GM12878 (cell line): ENCODE results near the gene MYO1D. TPM values are rescaled to one million over a fixed set of nuclear protein-coding genes. Genes with fewer than 3 reads are reported as not detected.
A peak's percentile ranks its signal among the peaks of the same experiment; 100 is the strongest.

Experiments used
- BACH1 ChIP-seq: fragments of 450-650 bp; IDR thresholded peaks from 2 replicates; pipeline ENCODE4 v1.6.1; 2017; ENCODE audit warnings: mild to moderate bottlenecking, borderline replicate concordance
- CBFB ChIP-seq: IDR thresholded peaks from 2 replicates; pipeline ENCODE4 v1.6.1; 2016; ENCODE audit warnings: antibody characterized with exemption, low read depth
- CBX3 ChIP-seq: fragments of 200-600 bp; sonication (generic); IDR thresholded peaks from 2 replicates; pipeline ENCODE4 v1.6.1; 2016; ENCODE audit warnings: low read depth, borderline replicate concordance
- CHD2 ChIP-seq: IDR thresholded peaks from 2 replicates; pipeline ENCODE4 v1.6.1; 2011; ENCODE audit warnings: low read depth, low read length, improper control_type of control experiment, borderline replicate concordance
- EED ChIP-seq: sonication (generic); IDR thresholded peaks from 2 replicates; pipeline ENCODE4 v1.6.1; 2016; ENCODE audit warnings: antibody characterized with exemption, low read depth
- EGR1 ChIP-seq, 2 experiments: IDR thresholded peaks; 1 replicate in 1 of 2; 2 replicates in 1 of 2; pipeline ENCODE4 v1.6.1; 2011 to 2012; ENCODE audit warnings: low read depth in 2 of 2, low read length in 2 of 2, borderline replicate concordance in 1 of 2, mild to moderate bottlenecking in 1 of 2, moderate library complexity in 1 of 2
- ETV6 ChIP-seq, 2 experiments: fragments of 450-650 bp in 1 of 2; IDR thresholded peaks in 1 of 2; conservative IDR thresholded peaks in 1 of 2; 2 replicates each; pipeline ENCODE4 v1.6.1; 2014; ENCODE audit warnings: antibody characterized with exemption in 1 of 2, borderline replicate concordance in 1 of 2, low read depth in 1 of 2, mild to moderate bottlenecking in 1 of 2, moderate library complexity in 1 of 2
- EZH2 ChIP-seq: IDR thresholded peaks from 2 replicates; pipeline ENCODE4 v1.6.1; 2012; ENCODE audit warnings: low read depth, mild to moderate bottlenecking, control low read depth, inconsistent platforms, low read length, borderline replicate concordance; ENCODE audit not compliant: control insufficient read depth
- FOXK2 ChIP-seq: fragments of 450-650 bp; IDR thresholded peaks from 2 replicates; pipeline ENCODE4 v1.6.1; 2017; ENCODE audit warnings: mild to moderate bottlenecking, moderate library complexity
- FOXM1 ChIP-seq: IDR thresholded peaks from 2 replicates; pipeline ENCODE4 v1.6.1; 2012; ENCODE audit warnings: low read depth, mild to moderate bottlenecking, inconsistent platforms, low read length, moderate library complexity
- HDAC6 ChIP-seq: fragments of 200-600 bp; sonication (generic); IDR thresholded peaks from one replicate; pipeline ENCODE4 v1.8.0; 2017; ENCODE audit warnings: antibody characterized with exemption; ENCODE audit not compliant: unreplicated experiment
- IKZF1 ChIP-seq: fragments of 450-650 bp; conservative IDR thresholded peaks from 2 replicates; pipeline ENCODE4 v1.6.1; 2017; ENCODE audit warnings: antibody characterized with exemption, mild to moderate bottlenecking
- MEF2B ChIP-seq: fragments of 450-650 bp; IDR thresholded peaks from 2 replicates; pipeline ENCODE4 v1.6.1; 2018; ENCODE audit warnings: mild to moderate bottlenecking, moderate library complexity; ENCODE audit not compliant: partially characterized antibody, poor library complexity, severe bottlenecking
- NFXL1 ChIP-seq: fragments of 450-650 bp; IDR thresholded peaks from 2 replicates; pipeline ENCODE4 v1.6.1; 2017; ENCODE audit warnings: antibody characterized with exemption, mild to moderate bottlenecking, borderline replicate concordance
- NFYB ChIP-seq: IDR thresholded peaks from 2 replicates; pipeline ENCODE4 v1.6.1; 2011; ENCODE audit warnings: low read depth, mild to moderate bottlenecking, low read length, improper control_type of control experiment, moderate library complexity; ENCODE audit not compliant: insufficient read depth
- RAD51 ChIP-seq: fragments of 450-650 bp; IDR thresholded peaks from 2 replicates; pipeline ENCODE4 v1.6.1; 2016; ENCODE audit warnings: moderate library complexity, mild to moderate bottlenecking, inconsistent platforms
- RELA ChIP-seq: fragments of 450-650 bp; IDR thresholded peaks from 2 replicates; pipeline ENCODE4 v1.8.0; 2014; ENCODE audit warnings: borderline replicate concordance; ENCODE audit not compliant: partially characterized antibody
- SMAD5 ChIP-seq: IDR thresholded peaks from 2 replicates; pipeline ENCODE4 v1.6.1; 2016; ENCODE audit warnings: antibody characterized with exemption, low read depth
- TCF3 ChIP-seq: IDR thresholded peaks from 2 replicates; pipeline ENCODE4 v1.6.1; 2012; ENCODE audit warnings: low read depth, mild to moderate bottlenecking, low read length, borderline replicate concordance; ENCODE audit not compliant: insufficient read depth
- ZNF24 ChIP-seq: fragments of 450-650 bp; IDR thresholded peaks from 2 replicates; pipeline ENCODE4 v1.6.1; 2017; ENCODE audit warnings: antibody characterized with exemption, mild to moderate bottlenecking
- polyA plus RNA-seq, 11 experiments: library from polyadenylated mRNA; depleted of rRNA in 4 of 11; unstranded in 6 of 11; stranded (reverse) in 5 of 11; fragments of >200 nt; fragmentation: Nextera tagmentation in 4 of 11; fragmentation: Illumina TruSeq in 1 of 11; extraction: Ambion mirVana in 4 of 11; extraction: Trizol in 1 of 11; gene quantifications; 1 replicate in 1 of 11; 2 replicates in 10 of 11; pipeline versions ENCODE4 v1.2.1 to v1.2.3, GENCODE V29; 2011 to 2016; ENCODE audit warnings: inconsistent platforms in 2 of 11, missing spikeins in 2 of 11, low read depth in 1 of 11
- total RNA-seq, 4 experiments: library from RNA; depleted of rRNA in 3 of 4; stranded (reverse); fragments of >200 nt in 3 of 4; fragmentation: Illumina TruSeq in 1 of 4; extraction: Trizol in 1 of 4; gene quantifications; 2 replicates each; pipeline versions ENCODE4 v1.2.1 to v1.2.3, GENCODE V29; 2013 to 2021
- TF ChIP-seq, protein P1 (sequence below): IDR thresholded peaks from 2 replicates; pipeline ENCODE4 v1.6.1; 2012; ENCODE audit warnings: mild to moderate bottlenecking, low read depth, low read length
- TF ChIP-seq, protein P2 (sequence below): IDR thresholded peaks from 2 replicates; pipeline ENCODE4 v1.6.1; 2011; ENCODE audit warnings: borderline replicate concordance, low read depth, mild to moderate bottlenecking, moderate library complexity, low read length; ENCODE audit not compliant: insufficient read depth, poor library complexity, severe bottlenecking
- TF ChIP-seq, protein P3 (sequence below): IDR thresholded peaks from 2 replicates; pipeline ENCODE4 v1.6.1; 2012; ENCODE audit warnings: low read depth, low read length, improper control_type of control experiment

The MYO1D gene
- total and polyA plus RNA-seq, 10 of the 15 experiments (the other 5 are each of a cell fraction or from before 2014, with no cell fraction given): 1.8 to 37.7 (median 25.4) TPM

DNA sequence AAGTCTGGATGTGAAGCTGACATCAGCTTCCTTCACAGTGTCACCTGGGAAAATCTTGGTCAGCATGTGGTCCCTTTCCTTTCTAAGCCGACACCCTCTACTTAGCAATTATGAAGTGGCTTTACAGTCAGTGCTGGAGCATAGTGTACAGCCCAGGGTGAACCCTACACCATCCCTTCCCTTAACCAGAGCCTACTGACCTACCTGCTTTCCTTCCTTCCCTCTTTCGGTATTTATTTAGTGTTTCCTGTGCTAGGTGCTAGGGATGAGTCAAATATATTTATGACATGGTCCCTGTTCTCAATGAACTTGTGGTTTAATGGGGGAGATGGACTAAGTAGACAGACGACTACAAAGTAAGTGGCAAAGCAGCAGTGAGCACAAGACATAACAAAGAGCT is 312.6 kb downstream of the MYO1D start (continued):
- TF ChIP-seq CHD2 (no peak), CBX3 (no peak), RAD51 (no peak), NFXL1 (no peak), FOXM1 (no peak), HDAC6 (no peak), BACH1 (no peak), ZNF24 (no peak), EZH2 (no peak), CBFB (0 out of 2 replicates have a peak, but pooled peaks have one; percentile 28), MEF2B (no peak), NFYB (no peak), TCF3 (no peak), IKZF1 (peak; percentile 43; the same call in 1 of the 2 replicates), SMAD5 (no peak), ETV6 (conservative IDR thresholded peaks at IDR 0.05 in 1 of 2, IDR thresholded peaks at IDR 0.05 in 1 of 2; ENCODE audit: borderline replicate concordance in 1 of 2, low read depth in 1 of 2) (peak in 1 of 2 experiments; percentile 91; a peak in 2 of 4 replicates), FOXK2 (no peak), RELA (no peak), EED (peak; percentile 82), EGR1 (IDR thresholded peaks at IDR 0.05; ENCODE audit: borderline replicate concordance in 1 of 2, low read depth in 2 of 2, low read length in 2 of 2) (no peak)
- TF ChIP-seq, protein P1, sequence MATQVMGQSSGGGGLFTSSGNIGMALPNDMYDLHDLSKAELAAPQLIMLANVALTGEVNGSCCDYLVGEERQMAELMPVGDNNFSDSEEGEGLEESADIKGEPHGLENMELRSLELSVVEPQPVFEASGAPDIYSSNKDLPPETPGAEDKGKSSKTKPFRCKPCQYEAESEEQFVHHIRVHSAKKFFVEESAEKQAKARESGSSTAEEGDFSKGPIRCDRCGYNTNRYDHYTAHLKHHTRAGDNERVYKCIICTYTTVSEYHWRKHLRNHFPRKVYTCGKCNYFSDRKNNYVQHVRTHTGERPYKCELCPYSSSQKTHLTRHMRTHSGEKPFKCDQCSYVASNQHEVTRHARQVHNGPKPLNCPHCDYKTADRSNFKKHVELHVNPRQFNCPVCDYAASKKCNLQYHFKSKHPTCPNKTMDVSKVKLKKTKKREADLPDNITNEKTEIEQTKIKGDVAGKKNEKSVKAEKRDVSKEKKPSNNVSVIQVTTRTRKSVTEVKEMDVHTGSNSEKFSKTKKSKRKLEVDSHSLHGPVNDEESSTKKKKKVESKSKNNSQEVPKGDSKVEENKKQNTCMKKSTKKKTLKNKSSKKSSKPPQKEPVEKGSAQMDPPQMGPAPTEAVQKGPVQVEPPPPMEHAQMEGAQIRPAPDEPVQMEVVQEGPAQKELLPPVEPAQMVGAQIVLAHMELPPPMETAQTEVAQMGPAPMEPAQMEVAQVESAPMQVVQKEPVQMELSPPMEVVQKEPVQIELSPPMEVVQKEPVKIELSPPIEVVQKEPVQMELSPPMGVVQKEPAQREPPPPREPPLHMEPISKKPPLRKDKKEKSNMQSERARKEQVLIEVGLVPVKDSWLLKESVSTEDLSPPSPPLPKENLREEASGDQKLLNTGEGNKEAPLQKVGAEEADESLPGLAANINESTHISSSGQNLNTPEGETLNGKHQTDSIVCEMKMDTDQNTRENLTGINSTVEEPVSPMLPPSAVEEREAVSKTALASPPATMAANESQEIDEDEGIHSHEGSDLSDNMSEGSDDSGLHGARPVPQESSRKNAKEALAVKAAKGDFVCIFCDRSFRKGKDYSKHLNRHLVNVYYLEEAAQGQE: no peak
- TF ChIP-seq, protein P2, sequence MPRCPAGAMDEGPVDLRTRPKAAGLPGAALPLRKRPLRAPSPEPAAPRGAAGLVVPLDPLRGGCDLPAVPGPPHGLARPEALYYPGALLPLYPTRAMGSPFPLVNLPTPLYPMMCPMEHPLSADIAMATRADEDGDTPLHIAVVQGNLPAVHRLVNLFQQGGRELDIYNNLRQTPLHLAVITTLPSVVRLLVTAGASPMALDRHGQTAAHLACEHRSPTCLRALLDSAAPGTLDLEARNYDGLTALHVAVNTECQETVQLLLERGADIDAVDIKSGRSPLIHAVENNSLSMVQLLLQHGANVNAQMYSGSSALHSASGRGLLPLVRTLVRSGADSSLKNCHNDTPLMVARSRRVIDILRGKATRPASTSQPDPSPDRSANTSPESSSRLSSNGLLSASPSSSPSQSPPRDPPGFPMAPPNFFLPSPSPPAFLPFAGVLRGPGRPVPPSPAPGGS: no peak
- TF ChIP-seq, protein P3, sequence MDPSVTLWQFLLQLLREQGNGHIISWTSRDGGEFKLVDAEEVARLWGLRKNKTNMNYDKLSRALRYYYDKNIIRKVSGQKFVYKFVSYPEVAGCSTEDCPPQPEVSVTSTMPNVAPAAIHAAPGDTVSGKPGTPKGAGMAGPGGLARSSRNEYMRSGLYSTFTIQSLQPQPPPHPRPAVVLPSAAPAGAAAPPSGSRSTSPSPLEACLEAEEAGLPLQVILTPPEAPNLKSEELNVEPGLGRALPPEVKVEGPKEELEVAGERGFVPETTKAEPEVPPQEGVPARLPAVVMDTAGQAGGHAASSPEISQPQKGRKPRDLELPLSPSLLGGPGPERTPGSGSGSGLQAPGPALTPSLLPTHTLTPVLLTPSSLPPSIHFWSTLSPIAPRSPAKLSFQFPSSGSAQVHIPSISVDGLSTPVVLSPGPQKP: no peak
